RCC 7860 (cell line): ENCODE results near the gene NOD2.

ENCODE experiments used
- DNase-seq: peaks from one replicate; pipeline ENCODE4 v3.0.0-alpha.2; 2015; ENCODE audit warnings: low spot score
- FAIRE-seq: peaks from 2 replicates; lab custom pipeline; 2012; peaks lifted over from hg19 to GRCh38; lab: Jason Lieb, UNC

The NOD2 gene

GRCh38 chr16:50774960-50775359 is 81.6 kb downstream of the NOD2 start:
- FAIRE-seq (no peak), DNase-seq (no peak)

- DNase-seq (no peak), FAIRE-seq (no peak)
Observed at GRCh38 chr16:50776037-50776436, 82.6 kb downstream of the NOD2 start.

DNA sequence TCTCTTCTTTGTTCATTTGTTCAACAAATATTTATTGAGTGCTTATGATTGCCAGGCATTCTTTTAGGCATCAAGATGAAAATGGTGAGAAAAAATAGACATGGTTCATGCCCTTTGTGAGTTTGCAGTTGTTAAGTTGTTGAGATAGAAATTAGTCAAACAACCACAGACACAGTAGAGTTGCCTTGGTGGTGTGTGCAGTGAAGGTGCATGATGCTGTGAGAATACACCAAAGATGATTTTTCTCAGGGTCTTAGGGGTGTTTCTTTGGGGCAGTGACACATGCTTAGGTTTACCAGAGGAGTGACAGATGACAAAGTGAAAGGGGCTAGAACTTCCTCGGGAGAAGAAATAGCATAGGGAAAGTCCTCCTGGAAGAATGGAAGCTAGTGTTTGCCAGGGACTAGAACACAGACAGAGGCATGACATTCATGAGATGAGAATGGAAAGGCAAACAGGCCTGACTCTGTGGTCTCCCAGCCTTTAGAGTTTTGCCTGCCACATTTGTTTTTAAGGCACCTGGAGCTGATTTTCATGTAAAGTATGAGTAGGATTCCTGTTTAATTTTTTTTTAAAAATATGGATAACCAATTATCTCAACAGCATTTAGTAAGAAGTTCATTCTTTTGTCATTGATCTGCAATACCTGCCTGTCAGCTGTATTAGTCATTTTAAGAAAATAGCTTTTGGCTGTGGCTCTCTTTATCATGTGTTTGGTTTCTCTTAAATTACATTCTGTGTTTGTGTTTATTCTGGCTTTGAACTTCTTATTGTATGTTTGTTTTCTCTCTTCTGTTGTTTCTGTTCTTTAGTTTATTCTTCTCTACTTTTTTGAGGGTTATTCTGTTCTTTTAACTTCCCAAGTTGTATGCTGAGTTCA is 85.1 kb downstream of the NOD2 start:
- DNase-seq (no peak), FAIRE-seq (no peak)

- no peak for FAIRE-seq
- no peak for DNase-seq
Observed at GRCh38 chr16:50781043-50781442, 87.6 kb downstream of the NOD2 start.

- no peak for DNase-seq
- FAIRE-seq, result no peak
Observed at GRCh38 chr16:50781518-50781917, 88.1 kb downstream of the NOD2 start.
